Choroid plexus epithelial cell (primary cell): ENCODE results near the gene ZSWIM8.
"Not testable (repeated sequence)": the region's sequence is repeated elsewhere in the genome, so short reads cannot be mapped to it uniquely, and the experiment has no call there.

Experiments
- DNase-seq: peaks from one replicate; pipeline ENCODE4 v3.0.0-alpha.2; 2010; ENCODE audit warnings: low read depth
- H3K4me3 ChIP-seq: 2 replicates; pipeline ENCODE4 v1.5.1; 2011; ENCODE audit warnings: low read depth, mild to moderate bottlenecking, control low read depth, low read length, moderate library complexity
- TF ChIP-seq, protein P1 (sequence below): conservative IDR thresholded peaks from 2 replicates; pipeline ENCODE4 v1.5.1; 2011; ENCODE audit warnings: low read depth, mild to moderate bottlenecking, control low read depth, inconsistent platforms, low read length, moderate library complexity

The ZSWIM8 gene

DNA sequence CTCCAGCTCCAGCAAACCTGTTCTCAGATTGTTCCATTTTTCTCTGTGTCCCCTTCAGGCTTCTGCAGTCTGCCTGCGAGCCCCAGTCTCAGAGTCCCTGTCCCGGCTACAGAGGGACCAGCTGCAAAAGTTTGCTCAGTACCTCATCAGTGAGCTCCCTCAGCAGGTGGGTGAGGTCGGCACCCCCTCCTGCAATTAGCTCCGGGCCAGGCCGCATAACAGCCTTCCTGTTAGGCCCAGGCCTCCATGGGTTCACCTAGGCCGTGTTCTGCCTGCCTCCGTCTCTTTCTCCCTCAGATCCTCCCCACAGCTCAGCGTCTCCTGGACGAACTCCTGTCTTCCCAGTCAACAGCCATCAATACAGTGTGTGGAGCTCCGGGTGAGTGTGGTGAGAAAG lies 4.3 kb downstream of the ZSWIM8 start:
- TF ChIP-seq, protein P1, sequence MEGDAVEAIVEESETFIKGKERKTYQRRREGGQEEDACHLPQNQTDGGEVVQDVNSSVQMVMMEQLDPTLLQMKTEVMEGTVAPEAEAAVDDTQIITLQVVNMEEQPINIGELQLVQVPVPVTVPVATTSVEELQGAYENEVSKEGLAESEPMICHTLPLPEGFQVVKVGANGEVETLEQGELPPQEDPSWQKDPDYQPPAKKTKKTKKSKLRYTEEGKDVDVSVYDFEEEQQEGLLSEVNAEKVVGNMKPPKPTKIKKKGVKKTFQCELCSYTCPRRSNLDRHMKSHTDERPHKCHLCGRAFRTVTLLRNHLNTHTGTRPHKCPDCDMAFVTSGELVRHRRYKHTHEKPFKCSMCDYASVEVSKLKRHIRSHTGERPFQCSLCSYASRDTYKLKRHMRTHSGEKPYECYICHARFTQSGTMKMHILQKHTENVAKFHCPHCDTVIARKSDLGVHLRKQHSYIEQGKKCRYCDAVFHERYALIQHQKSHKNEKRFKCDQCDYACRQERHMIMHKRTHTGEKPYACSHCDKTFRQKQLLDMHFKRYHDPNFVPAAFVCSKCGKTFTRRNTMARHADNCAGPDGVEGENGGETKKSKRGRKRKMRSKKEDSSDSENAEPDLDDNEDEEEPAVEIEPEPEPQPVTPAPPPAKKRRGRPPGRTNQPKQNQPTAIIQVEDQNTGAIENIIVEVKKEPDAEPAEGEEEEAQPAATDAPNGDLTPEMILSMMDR: no peak
- DNase-seq: no peak
- H3K4me3 ChIP-seq: no peak overlapping the region

DNA sequence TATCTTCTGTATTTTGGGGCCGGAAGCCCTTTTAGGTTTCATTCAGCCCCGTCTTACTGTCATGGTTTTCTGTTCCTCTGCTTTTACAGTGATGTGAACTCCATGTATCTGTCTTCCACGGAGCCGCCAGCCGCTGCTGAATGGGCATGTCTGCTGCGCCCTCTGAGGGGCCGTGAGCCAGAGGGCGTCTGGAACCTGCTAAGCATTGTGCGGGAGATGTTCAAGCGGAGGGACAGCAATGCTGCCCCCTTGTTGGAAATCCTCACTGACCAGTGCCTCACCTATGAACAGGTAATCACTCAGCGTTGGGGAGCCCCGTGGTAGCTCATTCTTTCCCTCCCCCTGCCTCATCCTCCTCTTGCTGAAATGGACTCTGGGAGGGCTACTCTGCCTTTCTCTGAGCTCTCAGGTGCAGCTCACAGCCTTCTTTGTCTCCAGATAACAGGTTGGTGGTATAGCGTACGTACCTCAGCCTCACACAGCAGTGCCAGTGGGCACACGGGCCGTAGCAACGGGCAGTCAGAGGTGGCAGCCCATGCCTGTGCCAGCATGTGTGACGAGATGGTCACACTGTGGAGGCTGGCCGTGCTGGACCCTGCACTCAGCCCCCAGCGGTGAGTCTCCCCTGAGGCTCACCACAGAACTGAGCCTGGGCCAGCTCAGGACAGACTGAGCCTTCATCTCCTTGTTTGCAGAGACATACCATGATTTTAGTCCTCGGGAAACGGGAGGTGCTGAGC lies 5.7 kb downstream of the ZSWIM8 start:
- TF ChIP-seq, protein P1: no peak
- no peak overlapping the region for H3K4me3 ChIP-seq
- no peak for DNase-seq

DNA sequence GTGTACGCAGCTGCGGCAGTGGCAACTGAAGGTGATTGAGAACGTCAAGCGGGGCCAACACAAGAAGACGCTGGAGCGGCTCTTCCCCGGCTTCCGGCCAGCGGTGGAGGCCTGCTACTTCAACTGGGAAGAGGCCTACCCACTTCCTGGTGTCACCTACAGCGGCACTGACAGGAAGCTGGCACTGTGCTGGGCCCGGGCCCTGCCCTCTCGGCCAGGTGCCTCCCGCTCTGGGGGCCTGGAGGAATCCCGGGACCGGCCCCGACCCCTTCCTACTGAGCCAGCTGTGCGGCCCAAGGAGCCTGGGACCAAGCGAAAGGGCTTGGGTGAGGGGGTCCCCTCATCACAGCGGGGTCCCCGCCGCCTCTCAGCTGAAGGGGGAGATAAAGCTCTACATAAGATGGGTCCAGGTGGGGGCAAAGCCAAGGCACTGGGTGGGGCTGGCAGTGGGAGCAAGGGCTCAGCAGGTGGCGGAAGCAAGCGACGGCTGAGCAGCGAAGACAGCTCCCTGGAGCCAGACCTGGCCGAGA lies 6.5 kb downstream of the ZSWIM8 start:
- no peak for DNase-seq
- TF ChIP-seq, protein P1: no peak

DNA sequence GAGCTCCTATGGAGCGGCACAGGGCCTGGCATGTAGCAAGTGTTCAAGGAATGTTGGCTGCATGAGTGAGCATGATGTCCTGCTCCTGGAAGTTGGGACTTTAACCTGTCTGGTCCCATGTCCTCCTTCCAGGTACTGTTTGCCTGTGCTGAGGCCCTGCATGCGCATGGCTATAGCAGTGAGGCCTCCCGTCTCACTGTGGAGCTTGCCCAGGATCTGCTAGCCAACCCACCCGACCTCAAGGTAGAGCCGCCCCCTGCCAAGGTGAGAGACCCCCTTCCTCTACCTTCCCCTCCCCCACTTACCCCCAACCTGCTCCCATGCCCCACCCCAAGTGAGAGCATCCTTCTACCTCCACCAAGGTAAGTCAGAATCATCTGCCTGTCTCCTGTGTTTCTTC lies 8.1 kb downstream of the ZSWIM8 start:
- TF ChIP-seq, protein P1: no peak
- H3K4me3 ChIP-seq: no peak overlapping the region
- no peak for DNase-seq

More for the DNA sequence above, 6.5 kb downstream of the ZSWIM8 start:
- no peak overlapping the region for H3K4me3 ChIP-seq

DNA sequence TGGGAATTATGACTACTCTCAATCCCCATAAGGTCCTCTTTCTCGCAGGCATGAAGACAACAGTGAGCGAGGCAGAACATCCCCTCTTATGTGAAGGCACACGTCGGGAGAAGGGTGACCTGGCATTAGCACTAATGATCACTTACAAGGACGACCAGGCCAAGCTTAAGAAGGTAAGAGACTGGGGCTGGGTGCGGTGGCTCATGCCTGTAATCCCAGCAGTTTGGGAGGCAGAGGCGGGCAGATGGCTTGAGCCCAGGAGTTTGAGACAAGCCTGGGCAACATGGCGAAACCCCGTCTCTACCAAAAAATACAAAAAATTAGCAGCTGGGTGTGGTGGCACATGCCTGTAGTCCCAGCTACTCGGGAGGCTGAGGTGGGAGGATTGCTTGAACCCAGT lies 10.1 kb downstream of the ZSWIM8 start:
- H3K4me3 ChIP-seq, DNase-seq: not testable (repeated sequence)

DNA sequence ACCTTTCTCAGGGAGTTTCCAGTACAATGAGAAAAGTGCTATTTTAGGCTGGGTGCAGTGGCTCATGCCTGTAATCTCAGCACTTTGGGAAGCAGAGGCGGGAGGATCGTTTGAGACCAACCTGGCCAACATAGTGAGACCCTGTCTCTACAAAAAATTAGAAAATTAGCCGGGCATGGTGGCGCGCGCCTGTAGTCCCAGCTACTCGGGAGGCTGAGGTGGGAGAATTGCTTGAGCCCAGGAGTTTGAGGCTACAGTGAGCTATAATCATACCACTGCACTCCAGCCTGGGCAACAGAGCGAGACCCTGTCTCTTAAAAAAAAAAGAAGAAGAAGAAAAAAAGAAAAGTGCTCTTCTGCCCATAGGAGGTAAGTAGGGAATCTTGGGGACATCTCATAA lies 10.6 kb downstream of the ZSWIM8 start:
- not testable (repeated sequence) for DNase-seq, H3K4me3 ChIP-seq

DNA sequence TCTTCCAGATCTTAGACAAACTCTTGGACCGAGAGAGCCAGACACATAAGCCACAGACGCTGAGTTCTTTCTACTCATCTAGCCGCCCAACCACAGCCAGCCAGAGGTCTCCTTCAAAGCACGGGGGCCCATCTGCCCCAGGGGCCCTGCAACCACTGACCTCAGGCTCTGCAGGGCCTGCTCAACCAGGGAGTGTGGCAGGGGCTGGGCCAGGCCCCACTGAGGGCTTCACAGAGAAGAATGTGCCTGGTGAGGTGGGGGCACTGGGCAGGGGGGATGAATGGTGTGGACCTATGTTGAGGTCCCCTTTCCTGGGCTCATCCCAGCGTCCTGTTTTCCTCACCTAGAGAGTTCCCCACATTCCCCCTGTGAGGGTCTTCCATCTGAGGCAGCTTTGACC lies 11.4 kb downstream of the ZSWIM8 start:
- no peak overlapping the region for H3K4me3 ChIP-seq
- DNase-seq: no peak
- TF ChIP-seq, protein P1: no peak

DNA sequence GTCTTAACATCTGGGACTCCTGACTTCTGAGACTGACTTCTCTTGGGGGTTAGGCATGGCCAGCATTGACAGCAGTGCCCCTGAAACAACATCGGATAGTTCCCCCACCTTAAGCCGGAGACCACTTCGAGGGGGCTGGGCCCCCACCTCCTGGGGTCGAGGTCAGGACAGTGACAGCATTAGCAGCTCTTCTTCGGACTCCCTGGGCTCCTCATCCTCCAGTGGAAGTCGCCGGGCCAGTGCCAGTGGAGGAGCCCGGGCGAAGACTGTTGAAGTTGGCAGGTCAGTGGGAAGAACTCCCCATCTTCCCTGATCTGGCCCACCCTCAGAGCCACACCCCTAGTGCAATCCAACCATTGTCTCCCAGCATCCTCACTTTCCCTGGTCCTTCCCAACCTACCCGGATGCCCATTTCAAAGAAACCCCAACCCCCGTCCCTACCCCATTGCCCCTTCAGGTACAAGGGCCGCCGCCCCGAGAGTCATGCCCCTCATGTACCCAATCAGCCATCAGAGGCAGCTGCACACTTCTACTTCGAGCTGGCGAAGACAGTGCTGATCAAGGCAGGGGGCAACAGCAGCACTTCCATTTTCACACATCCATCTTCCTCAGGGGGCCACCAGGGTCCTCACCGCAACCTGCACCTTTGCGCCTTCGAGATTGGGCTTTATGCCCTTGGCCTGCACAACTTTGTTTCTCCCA lies 12.1 kb downstream of the ZSWIM8 start:
- TF ChIP-seq, protein P1: no peak
- no peak for DNase-seq
- no peak overlapping the region for H3K4me3 ChIP-seq
